ENCODE data around the gene ZNF512B.

The ZNF512B gene

GRCh38 chr20:63947638-63948456, 21.9 kb downstream of the ZNF512B start:
- DNase-seq = no peak

GRCh38 chr20:63946986-63947637, 22.6 kb downstream of the ZNF512B start:
- no peak for DNase-seq

- DNase-seq = no peak
These were observed 23.5 kb downstream of the ZNF512B start for GRCh38 chr20:63945921-63946920.

- no peak for DNase-seq
These were observed 24.6 kb downstream of the ZNF512B start for GRCh38 chr20:63945031-63945658.

- no peak for DNase-seq
These were observed 25.4 kb downstream of the ZNF512B start for GRCh38 chr20:63944078-63944941.

- no peak for DNase-seq
These were observed 26.0 kb downstream of the ZNF512B start for GRCh38 chr20:63943808-63944077.

GRCh38 chr20:63942969-63943807, 26.5 kb downstream of the ZNF512B start:
- DNase-seq = no peak

- DNase-seq = no peak
These were observed 27.3 kb downstream of the ZNF512B start for GRCh38 chr20:63942250-63942951.

GRCh38 chr20:63941282-63942081, 28.2 kb downstream of the ZNF512B start:
- DNase-seq = no peak

- DNase-seq = no peak
These were observed 29.1 kb downstream of the ZNF512B start for GRCh38 chr20:63940472-63941266.

GRCh38 chr20:63940071-63940471, 29.7 kb downstream of the ZNF512B start:
- DNase-seq = no peak

- DNase-seq = no peak
These were observed 30.4 kb downstream of the ZNF512B start for GRCh38 chr20:63939061-63939935.

GRCh38 chr20:63937596-63937995, 32.1 kb downstream of the ZNF512B start:
- no peak for DNase-seq

- no peak for DNase-seq
These were observed 34.3 kb downstream of the ZNF512B start for GRCh38 chr20:63935447-63935846.

- DNase-seq = no peak
These were observed 35.3 kb downstream of the ZNF512B start for GRCh38 chr20:63934271-63935068.

- DNase-seq = no peak
These were observed 36.1 kb downstream of the ZNF512B start for GRCh38 chr20:63933646-63934045.

Data from NCI-H345 (cell line).